ENCODE results near the gene NRG2.

DNA sequence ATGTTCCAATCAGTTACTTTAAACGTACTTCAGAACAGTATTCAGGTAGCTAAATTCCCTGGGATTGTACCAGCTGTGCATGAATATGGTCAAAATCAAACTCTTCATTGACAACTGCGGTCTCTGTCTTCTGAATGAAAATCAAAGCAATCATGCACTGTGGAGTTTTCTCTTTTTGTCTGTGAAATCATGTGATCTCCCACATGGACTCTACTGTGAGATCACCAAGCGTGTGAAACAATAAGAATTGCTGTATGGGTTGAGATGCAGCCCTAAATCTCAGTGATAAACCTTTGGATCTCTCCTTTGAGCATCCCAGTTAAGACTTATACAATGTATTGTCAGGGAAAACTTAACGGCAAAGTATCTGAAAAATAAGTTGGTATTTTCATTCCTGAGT lies 6.1 kb downstream of the NRG2 start:
- TF ChIP-seq POLR2AphosphoS5 (IDR thresholded peaks at IDR 0.05; ENCODE audit: insufficient read depth, low read depth, low read length) (no peak), CTCF (IDR thresholded peaks at IDR 0.05; ENCODE audit: extremely low read depth in 1 of 2, insufficient read depth in 1 of 2, low read depth in 1 of 2, low read length in 2 of 2) (no peak), POLR2A (IDR thresholded peaks at IDR 0.05; ENCODE audit: low read depth, low read length) (no peak), JUN (IDR thresholded peaks at IDR 0.05; ENCODE audit: borderline replicate concordance, insufficient read depth, insufficient read length, low read depth) (no peak), EZH2 (IDR thresholded peaks at IDR 0.05; ENCODE audit: borderline replicate concordance, low read depth, low read length, severe bottlenecking) (no peak)

Measured in endothelial cell of umbilical vein (primary cell).